Skeletal muscle satellite cell (primary cell): Measurements from ENCODE around the gene DDX18.

Experiments used
- H3K27me3 ChIP-seq: 2 replicates; pipeline ENCODE4 v1.7.0; 2013; ENCODE audit warnings: low read length; ENCODE audit not compliant: control insufficient read depth, insufficient read depth
- H3K36me3 ChIP-seq: 2 replicates; pipeline ENCODE4 v1.7.0; 2013; ENCODE audit warnings: mild to moderate bottlenecking, control low read depth, low read length; ENCODE audit not compliant: insufficient read depth
- H3K4me1 ChIP-seq: 2 replicates; pipeline ENCODE4 v1.7.0; 2013; ENCODE audit warnings: low read length; ENCODE audit not compliant: control insufficient read depth, insufficient read depth
- H3K4me2 ChIP-seq: 2 replicates; pipeline ENCODE4 v1.7.0; 2013; ENCODE audit warnings: mild to moderate bottlenecking, low read length
- H3K4me3 ChIP-seq: 2 replicates; pipeline ENCODE4 v1.7.0; 2013; ENCODE audit warnings: low read length
- H3K9ac ChIP-seq: 2 replicates; pipeline ENCODE4 v1.7.0; 2013; ENCODE audit warnings: mild to moderate bottlenecking, low read depth, low read length, moderate library complexity
- H3K9me3 ChIP-seq: replicated peaks from 2 replicates; pipeline ENCODE4 v1.7.0; 2013; ENCODE audit warnings: mild to moderate bottlenecking, control low read depth, low read length

Gene DDX18

GRCh38 chr2:117835990-117836760 is 21.7 kb downstream of the DDX18 start:
- no peaks in the 10 kb centered on the region for H3K27me3 ChIP-seq
- H3K9me3 ChIP-seq, result no peaks in the 10 kb centered on the region
- H3K4me1 ChIP-seq, result peaks cover 6% of the 10 kb centered on the region
- H3K9ac ChIP-seq, result peak overlapping the region; percentile 59
- H3K4me3 ChIP-seq, result peak overlapping the region; percentile 72
- peak overlapping the region; percentile 96 for H3K4me2 ChIP-seq
- peaks cover 22% of the 10 kb centered on the region for H3K36me3 ChIP-seq

DNA sequence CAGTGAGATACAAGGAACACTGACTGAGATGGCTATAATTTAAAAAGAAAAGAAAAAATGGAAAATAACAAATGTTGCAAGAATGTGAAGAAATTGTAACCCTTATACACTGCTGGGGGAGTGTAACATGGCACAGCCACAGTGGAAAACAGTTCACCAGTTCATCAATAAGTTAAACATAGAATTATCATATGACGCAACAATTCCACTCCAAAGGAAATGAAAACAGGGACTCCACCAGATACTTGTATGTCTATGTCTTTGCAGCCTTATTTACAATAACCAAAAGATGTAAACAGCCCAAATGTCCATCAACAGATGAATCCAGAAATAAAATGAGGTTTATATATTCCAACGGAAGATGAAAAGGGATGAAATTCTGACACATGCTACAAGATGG is 30.8 kb downstream of the DDX18 start:
- H3K36me3 ChIP-seq, result no peaks in the 10 kb centered on the region
- no peaks in the 10 kb centered on the region for H3K9me3 ChIP-seq
- H3K9ac ChIP-seq, result no peak overlapping the region
- no peak overlapping the region for H3K4me2 ChIP-seq
- no peaks in the 10 kb centered on the region for H3K4me1 ChIP-seq
- H3K4me3 ChIP-seq, result no peak overlapping the region
- peaks cover 17% of the 10 kb centered on the region for H3K27me3 ChIP-seq

DNA sequence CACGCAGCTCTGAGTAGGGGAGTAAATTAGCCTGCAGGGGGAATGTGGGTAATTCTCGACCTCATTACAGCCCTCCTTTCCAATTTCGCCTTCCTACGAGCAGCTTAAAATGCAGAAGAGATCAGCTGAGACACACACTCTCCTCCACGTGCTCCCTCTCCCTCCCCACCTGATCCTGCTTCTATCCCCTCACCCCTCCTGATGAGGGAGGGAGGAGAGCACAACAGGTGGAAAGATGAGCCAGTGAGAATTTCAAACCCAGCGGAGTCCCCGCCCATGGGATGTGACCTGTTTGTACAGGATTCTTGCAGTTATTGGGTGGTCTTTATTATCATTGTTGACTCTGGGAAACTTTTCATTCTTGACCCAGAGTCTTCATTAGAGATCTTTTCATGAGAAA is 35.5 kb downstream of the DDX18 start:
- Histone ChIP-seq H3K4me1 (peaks cover 1% of the 10 kb centered on the region), H3K4me3 (no peak overlapping the region), H3K9ac (no peak overlapping the region), H3K36me3 (no peaks in the 10 kb centered on the region), H3K9me3 (no peaks in the 10 kb centered on the region), H3K4me2 (no peak overlapping the region), H3K27me3 (peaks cover 21% of the 10 kb centered on the region)

DNA sequence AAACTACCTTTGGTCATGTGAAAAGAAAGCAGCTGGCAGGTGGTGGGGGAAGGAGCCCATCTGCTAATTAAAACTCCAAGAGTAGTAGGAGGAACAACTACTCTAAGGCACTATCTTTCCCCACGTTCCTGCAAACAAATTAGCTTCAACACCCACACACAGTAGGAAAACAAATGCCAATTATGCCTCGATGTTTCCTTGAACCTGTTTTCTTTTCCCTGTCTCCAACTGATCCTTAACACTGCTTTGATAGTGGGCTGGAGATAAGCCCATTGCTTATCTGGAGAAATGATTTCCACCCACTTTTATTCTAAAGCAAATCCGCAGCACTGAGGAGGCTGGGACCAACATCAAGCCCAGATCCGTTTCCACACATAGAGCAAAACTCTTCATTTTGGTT is 36.0 kb downstream of the DDX18 start:
- H3K9ac ChIP-seq, result no peak overlapping the region
- H3K4me1 ChIP-seq, result peaks cover 6% of the 10 kb centered on the region
- H3K9me3 ChIP-seq, result no peaks in the 10 kb centered on the region
- no peak overlapping the region for H3K4me2 ChIP-seq
- no peak overlapping the region for H3K4me3 ChIP-seq
- H3K27me3 ChIP-seq, result peaks cover 21% of the 10 kb centered on the region
- H3K36me3 ChIP-seq, result no peaks in the 10 kb centered on the region

- H3K27me3 ChIP-seq, result peaks cover 21% of the 10 kb centered on the region
- no peaks in the 10 kb centered on the region for H3K9me3 ChIP-seq
- no peak overlapping the region for H3K4me3 ChIP-seq
- no peaks in the 10 kb centered on the region for H3K36me3 ChIP-seq
- no peak overlapping the region for H3K9ac ChIP-seq
- no peak overlapping the region for H3K4me2 ChIP-seq
- peaks cover 19% of the 10 kb centered on the region for H3K4me1 ChIP-seq
Measured at GRCh38 chr2:117851969-117852368, 37.5 kb downstream of the DDX18 start.

- Histone ChIP-seq H3K4me3 (no peak overlapping the region), H3K4me1 (peaks cover 22% of the 10 kb centered on the region), H3K36me3 (no peaks in the 10 kb centered on the region), H3K27me3 (peaks cover 21% of the 10 kb centered on the region), H3K9ac (no peak overlapping the region), H3K9me3 (no peaks in the 10 kb centered on the region), H3K4me2 (no peak overlapping the region)
Measured at GRCh38 chr2:117853316-117853715, 38.8 kb downstream of the DDX18 start.

DNA sequence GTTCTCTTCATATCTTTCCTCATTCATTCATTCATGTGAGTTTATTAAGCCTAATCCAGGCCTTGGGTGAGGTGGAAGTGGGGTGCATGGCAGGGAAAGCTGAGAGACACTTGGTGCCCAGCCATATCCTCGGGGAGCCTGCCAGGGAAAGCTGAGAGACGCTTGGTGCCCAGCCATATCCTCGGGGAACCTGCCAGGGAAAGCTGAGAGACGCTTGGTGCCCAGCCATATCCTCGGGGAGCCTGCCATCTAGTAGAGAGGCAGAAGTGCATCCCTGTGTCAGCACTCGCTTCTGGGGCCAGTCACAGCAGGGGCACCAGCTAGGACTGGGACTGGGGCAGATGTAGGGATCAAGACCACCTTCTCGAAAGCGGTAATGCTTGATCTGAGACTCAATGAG is 39.4 kb downstream of the DDX18 start:
- peaks cover 22% of the 10 kb centered on the region for H3K4me1 ChIP-seq
- no peak overlapping the region for H3K9ac ChIP-seq
- H3K27me3 ChIP-seq, result peaks cover 17% of the 10 kb centered on the region
- no peaks in the 10 kb centered on the region for H3K9me3 ChIP-seq
- H3K4me2 ChIP-seq, result no peak overlapping the region
- H3K4me3 ChIP-seq, result no peak overlapping the region
- H3K36me3 ChIP-seq, result no peaks in the 10 kb centered on the region

DNA sequence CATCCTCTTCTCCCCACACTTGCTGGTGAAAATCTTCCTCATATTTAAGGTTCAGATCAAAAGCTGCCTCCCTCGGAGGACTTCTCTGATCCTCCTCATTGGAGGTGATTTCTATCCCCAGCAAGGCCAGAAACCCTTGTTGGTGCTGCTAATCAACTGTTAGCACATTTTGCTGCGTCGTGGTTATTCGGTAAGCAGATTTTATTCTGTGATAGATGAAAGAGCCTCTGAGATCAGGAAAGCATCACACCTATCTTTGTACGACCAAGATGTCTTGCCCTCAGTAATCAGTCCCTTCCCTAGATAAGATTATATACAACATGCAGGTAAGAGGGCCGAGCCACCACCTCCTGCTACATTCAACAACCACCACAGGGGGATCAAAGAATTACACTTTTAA is 40.1 kb downstream of the DDX18 start:
- H3K9ac ChIP-seq, result no peak overlapping the region
- H3K4me2 ChIP-seq, result no peak overlapping the region
- H3K4me3 ChIP-seq, result no peak overlapping the region
- no peaks in the 10 kb centered on the region for H3K9me3 ChIP-seq
- peaks cover 22% of the 10 kb centered on the region for H3K4me1 ChIP-seq
- H3K36me3 ChIP-seq, result no peaks in the 10 kb centered on the region
- peaks cover 15% of the 10 kb centered on the region for H3K27me3 ChIP-seq

- H3K4me1 ChIP-seq, result peaks cover 25% of the 10 kb centered on the region
- peak overlapping the region; percentile 39 for H3K9ac ChIP-seq
- H3K27me3 ChIP-seq, result peaks cover 14% of the 10 kb centered on the region
Measured at GRCh38 chr2:117855886-117856285, 41.4 kb downstream of the DDX18 start.

DNA sequence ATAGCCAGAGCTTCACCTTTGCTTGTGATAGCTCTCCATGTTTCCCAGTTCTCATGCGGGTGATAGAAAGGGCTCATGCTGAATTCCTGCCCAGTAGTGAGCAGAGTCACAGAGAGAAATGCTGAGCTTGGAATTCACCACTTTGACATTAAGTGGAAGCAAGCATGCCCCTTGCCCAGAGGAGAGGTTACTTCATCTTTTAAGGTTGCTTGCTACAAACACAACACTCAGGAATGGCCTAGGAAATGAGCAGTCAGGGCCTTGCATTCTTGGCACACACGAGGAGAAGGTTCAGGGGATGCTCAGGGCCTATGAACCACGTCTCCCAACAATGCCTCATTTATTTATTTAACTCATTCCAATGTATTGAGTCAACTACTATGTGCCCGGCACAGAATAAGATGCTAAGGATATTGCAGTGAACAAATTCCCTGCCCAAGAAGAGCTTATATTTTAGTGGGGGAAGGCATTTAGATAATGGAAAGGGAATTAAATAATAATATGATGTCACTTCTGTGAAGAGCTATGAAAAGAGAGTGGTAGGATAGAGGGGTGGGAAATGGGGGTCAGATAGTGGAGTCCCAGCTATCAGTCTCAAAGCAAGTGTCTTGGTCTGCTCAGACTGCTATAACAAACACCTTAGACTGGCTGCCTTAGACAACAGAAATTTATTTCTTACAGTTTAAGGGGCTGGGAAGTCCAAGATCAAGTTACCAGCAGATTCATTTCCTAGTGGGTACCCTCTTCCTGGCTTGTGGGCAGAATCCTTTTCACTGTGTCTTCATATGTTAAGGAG is 42.1 kb downstream of the DDX18 start:
- peak overlapping the region; percentile 39 for H3K9ac ChIP-seq
- H3K4me3 ChIP-seq, result no peak overlapping the region
- H3K4me2 ChIP-seq, result peak overlapping the region; percentile 41
- peaks cover 25% of the 10 kb centered on the region for H3K4me1 ChIP-seq
- H3K27me3 ChIP-seq, result peaks cover 14% of the 10 kb centered on the region
- H3K36me3 ChIP-seq, result no peaks in the 10 kb centered on the region
- H3K9me3 ChIP-seq, result no peaks in the 10 kb centered on the region

More at GRCh38 chr2:117855886-117856285, 41.4 kb downstream of the DDX18 start:
- Histone ChIP-seq H3K4me2 (peak overlapping the region; percentile 41), H3K36me3 (no peaks in the 10 kb centered on the region), H3K9me3 (no peaks in the 10 kb centered on the region), H3K4me3 (no peak overlapping the region)

- no peaks in the 10 kb centered on the region for H3K9me3 ChIP-seq
- no peaks in the 10 kb centered on the region for H3K36me3 ChIP-seq
- peaks cover 25% of the 10 kb centered on the region for H3K4me1 ChIP-seq
- H3K4me3 ChIP-seq, result no peak overlapping the region
- no peak overlapping the region for H3K4me2 ChIP-seq
- no peak overlapping the region for H3K9ac ChIP-seq
- peaks cover 14% of the 10 kb centered on the region for H3K27me3 ChIP-seq
Measured at GRCh38 chr2:117858336-117858735, 43.8 kb downstream of the DDX18 start.
